ENCODE data around the gene HINT3.

Gene HINT3

DNA sequence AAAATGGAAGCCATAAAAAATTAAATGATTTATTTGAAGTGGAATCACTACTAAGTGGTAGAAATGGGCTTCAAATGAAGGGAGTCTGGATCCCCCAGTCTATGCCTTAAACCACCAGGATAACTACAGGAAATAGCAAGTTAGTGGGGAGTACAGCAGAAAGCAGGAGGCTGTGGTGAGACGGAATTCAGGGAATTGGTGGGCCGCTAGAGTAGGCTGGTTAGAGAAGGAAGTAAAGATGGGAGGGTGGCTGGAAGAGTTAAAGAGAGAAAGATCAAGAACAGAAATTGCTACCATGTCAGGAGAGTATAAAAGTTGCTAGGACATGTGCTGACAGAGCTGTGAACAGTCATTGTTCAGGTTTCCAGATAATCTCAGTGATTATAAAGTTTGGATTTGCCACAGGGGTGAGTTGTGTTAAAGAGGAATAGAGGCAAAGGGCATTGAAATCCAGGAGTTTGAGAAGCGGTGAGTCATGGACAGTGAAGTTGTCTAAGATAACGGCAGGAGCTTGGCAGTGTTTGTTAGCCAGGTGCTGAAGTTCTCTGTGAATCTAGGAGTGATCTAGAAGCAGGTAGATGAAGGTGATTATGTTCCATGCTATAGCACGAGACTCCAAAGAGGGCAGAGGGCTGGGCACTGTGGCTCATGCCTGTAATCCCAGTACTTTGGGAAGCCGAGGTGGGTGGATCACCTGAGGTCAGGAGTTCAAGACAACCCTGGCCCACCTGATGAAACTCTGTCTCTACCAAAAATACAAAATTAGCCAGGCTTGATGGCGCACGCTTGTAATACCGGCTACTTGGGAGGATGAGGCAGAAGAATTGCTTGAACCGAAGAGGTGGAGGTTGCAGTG lies 13.7 kb upstream of the HINT3 start:
- TF ChIP-seq CTCF (IDR thresholded peaks at IDR 0.05; ENCODE audit: extremely low read depth, missing control alignments): no peak
- DNase-seq (ENCODE audit: low spot score): no peak

DNA sequence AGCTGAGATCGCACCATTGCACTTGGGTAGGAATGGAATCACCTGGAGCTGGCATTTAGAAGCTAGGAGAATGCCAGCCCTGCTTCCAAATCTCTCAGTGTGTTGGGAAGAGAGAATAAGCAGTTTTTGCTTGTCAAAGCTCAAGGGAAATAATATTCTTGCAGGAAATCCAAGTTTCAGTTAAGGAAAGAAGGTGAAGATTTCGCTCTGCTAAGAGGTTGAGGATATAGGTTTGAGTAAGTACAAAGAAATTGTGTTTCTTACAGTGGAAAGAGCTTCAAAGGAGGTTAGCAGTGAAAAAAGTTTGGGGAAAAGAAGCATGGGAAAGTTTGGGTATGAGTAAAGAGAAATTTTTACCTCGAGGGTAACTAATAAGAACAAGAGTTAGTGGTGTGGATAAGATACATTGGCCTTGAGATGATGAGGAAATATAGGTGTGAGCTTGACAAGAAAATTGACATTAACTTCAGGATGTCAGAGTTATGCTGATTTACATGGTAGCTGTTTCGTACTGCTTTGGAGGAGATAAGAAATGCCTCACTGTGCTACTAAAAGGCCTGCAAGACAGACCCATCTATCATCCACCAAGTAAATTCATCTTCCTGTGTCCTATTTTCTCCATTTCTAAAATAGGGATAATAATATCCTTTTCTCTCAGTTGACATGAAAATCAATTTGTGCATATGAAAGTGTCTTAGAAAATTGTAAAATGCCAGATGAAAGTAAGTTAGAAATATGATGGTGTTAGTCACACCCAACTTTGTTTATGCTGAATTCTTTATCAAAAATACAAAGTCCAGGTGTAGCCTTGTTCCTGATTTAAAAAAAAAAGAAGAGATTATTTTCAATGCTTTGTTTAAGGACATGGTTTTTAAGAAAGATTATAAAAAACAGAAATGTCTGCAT lies 12.8 kb upstream of the HINT3 start:
- DNase-seq (ENCODE audit: low spot score): no peak
- no peak for TF ChIP-seq CTCF (IDR thresholded peaks at IDR 0.05; ENCODE audit: extremely low read depth, missing control alignments)

- no peak for TF ChIP-seq CTCF (IDR thresholded peaks at IDR 0.05; ENCODE audit: extremely low read depth, missing control alignments)
- no peak for DNase-seq (ENCODE audit: low spot score)
These were observed 12.1 kb upstream of the HINT3 start for GRCh38 chr6:125944434-125944816.

GRCh38 chr6:125944896-125945295 lies 11.7 kb upstream of the HINT3 start:
- TF ChIP-seq CTCF (IDR thresholded peaks at IDR 0.05; ENCODE audit: extremely low read depth, missing control alignments): no peak

GRCh38 chr6:125945378-125946141 lies 11.0 kb upstream of the HINT3 start:
- no peak for DNase-seq (ENCODE audit: low spot score)
- no peak for TF ChIP-seq CTCF (IDR thresholded peaks at IDR 0.05; ENCODE audit: extremely low read depth, missing control alignments)

More at GRCh38 chr6:125944896-125945295, 11.7 kb upstream of the HINT3 start:
- no peak for DNase-seq (ENCODE audit: low spot score)

GRCh38 chr6:125947615-125948014 lies 9.0 kb upstream of the HINT3 start:
- no peak for TF ChIP-seq CTCF (IDR thresholded peaks at IDR 0.05; ENCODE audit: extremely low read depth, missing control alignments)
- no peak for DNase-seq (ENCODE audit: low spot score)
